Endothelial cell of umbilical vein (primary cell): Measurements from ENCODE around the gene RAP1GDS1.
"Not testable (repeated sequence)": the region's sequence is repeated elsewhere in the genome, so short reads cannot be mapped to it uniquely, and the experiment has no call there.

Experiments
- EZH2 ChIP-seq: IDR thresholded peaks from 2 replicates; pipeline ENCODE4 v1.6.1; 2012; ENCODE audit warnings: borderline replicate concordance, low read depth, mild to moderate bottlenecking, moderate library complexity, low read length, inconsistent platforms; ENCODE audit not compliant: severe bottlenecking
- FOS ChIP-seq: IDR thresholded peaks from 2 replicates; pipeline ENCODE4 v1.6.1; 2011; ENCODE audit warnings: mild to moderate bottlenecking, low read length, moderate library complexity, borderline replicate concordance; ENCODE audit not compliant: insufficient read depth
- GATA2 ChIP-seq: IDR thresholded peaks from 2 replicates; pipeline ENCODE4 v1.7.0; 2011; ENCODE audit warnings: low read depth, mild to moderate bottlenecking, moderate library complexity, mixed read lengths, low read length; ENCODE audit not compliant: insufficient read length, insufficient read depth
- MAX ChIP-seq: IDR thresholded peaks from 2 replicates; pipeline ENCODE4 v1.6.1; 2011; ENCODE audit not compliant: insufficient read depth, insufficient read length
- MYC ChIP-seq: IDR thresholded peaks from one replicate; pipeline ENCODE4 v1.6.1; 2011; ENCODE audit warnings: mild to moderate bottlenecking, low read depth, low read length
- POLR2A ChIP-seq: IDR thresholded peaks from 2 replicates; pipeline ENCODE4 v1.6.1; 2012; ENCODE audit warnings: low read depth, mild to moderate bottlenecking, control low read depth, low read length
- POLR2AphosphoS5 ChIP-seq: IDR thresholded peaks from 2 replicates; pipeline ENCODE4 v1.6.1; 2012; ENCODE audit warnings: low read depth, mild to moderate bottlenecking, control low read depth, low read length, moderate library complexity; ENCODE audit not compliant: insufficient read depth
- TF ChIP-seq, protein P1 (sequence below), 2 donors: IDR thresholded peaks; 1 replicate in 1 of 2; 2 replicates in 1 of 2; pipeline ENCODE4 v1.5.1; 2011; ENCODE audit warnings: low read length in 2 of 2, mild to moderate bottlenecking in 2 of 2, moderate library complexity in 2 of 2, control low read depth in 1 of 2, inconsistent platforms in 1 of 2, low read depth in 1 of 2; ENCODE audit not compliant: insufficient read depth in 1 of 2; ENCODE audit errors: extremely low read depth in 1 of 2

GRCh38 chr4:98461121-98461865 lies 200.1 kb downstream of the RAP1GDS1 start:
- TF ChIP-seq POLR2A, POLR2AphosphoS5, EZH2, MYC, FOS, MAX, GATA2: not testable (repeated sequence)
- TF ChIP-seq, protein P1, sequence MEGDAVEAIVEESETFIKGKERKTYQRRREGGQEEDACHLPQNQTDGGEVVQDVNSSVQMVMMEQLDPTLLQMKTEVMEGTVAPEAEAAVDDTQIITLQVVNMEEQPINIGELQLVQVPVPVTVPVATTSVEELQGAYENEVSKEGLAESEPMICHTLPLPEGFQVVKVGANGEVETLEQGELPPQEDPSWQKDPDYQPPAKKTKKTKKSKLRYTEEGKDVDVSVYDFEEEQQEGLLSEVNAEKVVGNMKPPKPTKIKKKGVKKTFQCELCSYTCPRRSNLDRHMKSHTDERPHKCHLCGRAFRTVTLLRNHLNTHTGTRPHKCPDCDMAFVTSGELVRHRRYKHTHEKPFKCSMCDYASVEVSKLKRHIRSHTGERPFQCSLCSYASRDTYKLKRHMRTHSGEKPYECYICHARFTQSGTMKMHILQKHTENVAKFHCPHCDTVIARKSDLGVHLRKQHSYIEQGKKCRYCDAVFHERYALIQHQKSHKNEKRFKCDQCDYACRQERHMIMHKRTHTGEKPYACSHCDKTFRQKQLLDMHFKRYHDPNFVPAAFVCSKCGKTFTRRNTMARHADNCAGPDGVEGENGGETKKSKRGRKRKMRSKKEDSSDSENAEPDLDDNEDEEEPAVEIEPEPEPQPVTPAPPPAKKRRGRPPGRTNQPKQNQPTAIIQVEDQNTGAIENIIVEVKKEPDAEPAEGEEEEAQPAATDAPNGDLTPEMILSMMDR (IDR thresholded peaks at IDR 0.05; ENCODE audit: extremely low read depth in 1 of 2, insufficient read depth in 1 of 2, low read depth in 1 of 2, low read length in 2 of 2): not testable (repeated sequence)
